ENCODE data around the gene CLCN5.

DNA sequence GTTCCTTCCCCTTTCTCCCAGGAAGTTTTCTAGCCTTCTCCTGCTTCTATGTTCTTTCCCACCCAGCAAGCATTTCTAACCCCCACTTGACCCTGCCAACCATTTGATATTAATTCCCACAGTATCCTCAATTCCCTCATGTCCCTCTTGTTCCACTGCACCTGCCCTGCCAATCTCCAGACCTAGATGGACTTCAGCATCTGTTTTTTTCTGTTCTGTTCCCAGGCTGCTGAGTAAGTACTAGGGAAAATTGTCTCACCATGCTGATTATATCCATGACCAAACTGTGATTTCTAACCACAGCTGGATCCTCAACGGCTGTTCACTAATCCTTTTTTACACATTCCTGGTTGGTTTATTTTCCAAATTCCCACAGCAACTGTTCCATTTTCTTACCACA, 37.7 kb downstream of the CLCN5 start:
- TF ChIP-seq CTCF (IDR thresholded peaks at IDR 0.05 in 4 of 5, conservative IDR thresholded peaks at IDR 0.05 in 1 of 5) (no peak), POLR2A (IDR thresholded peaks at IDR 0.05) (no peak)

All from gastrocnemius medialis (tissue), 4 donors.